CD4-positive, alpha-beta T cell treated with Interleukin-10 for 1 hour (primary cell): Measurements from ENCODE around the gene TTYH3.

Source experiments
- DNase-seq: peaks from one replicate; pipeline ENCODE4 v3.0.0-alpha.2; 2020

Gene TTYH3

DNA sequence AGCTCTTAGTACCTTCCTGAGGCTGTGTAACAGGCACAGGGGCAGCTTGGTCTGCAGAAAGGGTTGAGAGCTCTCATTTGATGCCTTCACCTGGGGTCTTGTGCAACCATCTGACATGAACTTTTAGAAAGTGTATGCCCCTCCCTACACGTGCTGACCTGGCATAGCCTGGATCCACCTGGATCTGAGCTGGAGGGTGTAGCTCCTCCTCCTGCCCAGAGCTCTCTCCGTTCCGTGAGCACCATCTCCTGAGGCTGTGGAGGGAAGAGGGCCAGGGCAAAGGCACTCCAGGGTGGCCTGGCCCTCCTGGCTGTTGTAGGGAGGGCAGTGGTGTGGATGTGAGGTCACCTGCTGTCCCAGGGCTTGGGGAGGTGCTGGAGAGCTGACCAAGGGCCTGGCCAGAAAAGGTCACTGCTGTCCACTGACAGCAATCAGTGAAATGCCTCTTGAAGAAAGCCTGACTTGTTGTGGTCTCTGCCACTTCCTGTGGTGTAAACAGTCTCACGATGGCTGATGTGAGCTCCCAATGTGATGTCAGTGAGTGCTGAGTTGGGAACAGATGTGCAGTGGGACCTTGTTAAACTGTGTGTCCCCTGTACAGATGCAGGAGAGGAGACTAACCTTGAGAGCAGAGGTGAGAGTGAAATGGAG lies 79.2 kb downstream of the TTYH3 start:
- DNase-seq = peak; percentile 60

DNA sequence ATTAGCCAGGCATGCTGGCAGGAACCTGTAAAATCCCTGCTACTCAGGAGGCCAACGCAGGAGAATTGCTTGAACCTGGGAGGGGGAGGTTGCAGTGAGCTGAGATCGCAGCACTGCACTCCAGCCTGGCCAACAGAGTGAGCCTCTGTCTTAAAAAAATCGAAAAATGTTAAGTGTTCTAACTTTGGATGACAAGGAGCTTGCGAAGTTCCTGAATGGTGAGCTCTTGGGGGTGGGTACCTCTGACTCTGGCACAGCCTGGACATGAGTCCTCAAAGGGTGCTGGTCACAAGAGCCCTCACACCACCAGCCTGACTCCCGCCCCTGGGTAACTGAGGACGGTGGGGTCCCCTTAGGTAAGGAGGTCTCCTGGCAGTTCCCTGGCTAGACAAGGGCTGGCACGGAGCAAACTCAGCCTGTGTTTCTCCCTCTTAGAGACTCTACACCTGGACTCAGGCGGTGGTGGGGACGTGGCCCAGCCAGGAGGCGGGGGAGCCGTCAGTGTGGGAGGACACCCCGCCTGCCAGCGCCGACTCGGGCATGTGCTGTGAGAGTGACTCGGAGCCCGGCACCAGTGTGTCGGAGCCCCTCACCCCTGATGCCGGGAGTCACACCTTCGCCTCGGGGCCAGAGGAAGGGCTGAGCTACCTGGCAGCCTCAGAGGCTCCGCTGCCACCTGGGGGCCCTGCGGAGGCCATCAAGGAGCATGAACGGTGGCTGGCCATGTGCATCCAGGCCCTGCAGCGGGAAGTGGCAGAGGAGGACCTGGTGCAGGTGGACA lies 80.3 kb downstream of the TTYH3 start:
- no peak for DNase-seq

DNA sequence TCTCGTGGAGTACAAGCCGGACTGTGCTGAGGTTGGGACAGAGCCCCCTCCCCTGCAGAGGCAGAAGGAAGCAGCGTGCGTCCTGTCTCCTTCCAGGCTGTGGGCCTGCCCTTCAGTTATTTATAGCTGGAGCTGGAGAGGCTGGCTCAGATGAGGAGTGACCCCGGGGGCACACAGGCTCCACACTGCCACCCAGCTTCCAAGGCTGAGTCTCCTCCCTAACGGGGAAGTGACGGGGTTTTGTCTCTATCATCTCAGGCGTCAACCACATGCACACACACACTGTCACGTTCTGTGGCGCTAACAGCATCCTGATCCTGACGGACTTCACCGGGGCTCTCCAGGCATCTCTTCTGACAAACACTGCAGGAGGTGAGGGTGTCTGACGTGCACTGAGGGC lies 81.6 kb downstream of the TTYH3 start:
- DNase-seq = no peak

DNA sequence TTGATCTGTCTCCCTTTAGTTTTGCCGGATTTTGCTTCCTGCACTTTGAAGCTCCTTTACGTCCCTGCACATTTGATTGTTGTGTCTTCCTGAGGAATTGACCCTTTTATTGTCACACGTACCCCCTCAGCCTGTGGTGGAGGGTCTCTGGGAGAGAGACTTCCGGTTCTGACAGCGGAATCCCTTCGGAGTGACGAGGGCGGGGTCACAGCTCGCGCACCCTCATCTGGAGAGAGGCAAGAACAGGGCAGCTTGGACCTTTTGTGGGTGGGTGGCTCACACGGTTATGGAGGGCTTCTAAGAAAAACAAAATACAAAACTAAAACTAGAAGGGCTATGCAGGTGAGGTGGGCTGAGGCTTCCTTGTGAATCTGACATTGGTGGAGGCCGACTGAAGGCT lies 82.2 kb downstream of the TTYH3 start:
- DNase-seq = no peak
